GM12891 (cell line): Measurements from ENCODE around the gene ARHGEF16.

Experiments
- DNase-seq: peaks from one replicate; pipeline ENCODE4 v3.0.0; 2011; ENCODE audit warnings: low spot score; ENCODE audit not compliant: insufficient read length
- FAIRE-seq: peaks from 2 replicates; lab custom pipeline; 2011; peaks lifted over from hg19 to GRCh38; lab: Jason Lieb, UNC
- PAX5 ChIP-seq: IDR thresholded peaks from 2 replicates; pipeline ENCODE4 v1.6.1; 2011; ENCODE audit warnings: low read length, moderate library complexity, mild to moderate bottlenecking; ENCODE audit not compliant: insufficient read depth, severe bottlenecking
- POLR2A ChIP-seq: IDR thresholded peaks from 2 replicates; pipeline ENCODE4 v1.6.1; 2011; ENCODE audit warnings: low read depth, low read length, control low read depth
- POLR2AphosphoS5 ChIP-seq: IDR thresholded peaks from 2 replicates; pipeline ENCODE4 v1.6.1; 2011; ENCODE audit warnings: low read depth, low read length, control low read depth
- POU2F2 ChIP-seq: IDR thresholded peaks from 2 replicates; pipeline ENCODE4 v1.6.1; 2011; ENCODE audit warnings: low read depth, mild to moderate bottlenecking, control low read depth, low read length, moderate library complexity
- SPI1 ChIP-seq: IDR thresholded peaks from 2 replicates; pipeline ENCODE4 v1.6.1; 2011; ENCODE audit warnings: low read depth, low read length, control low read depth
- TAF1 ChIP-seq: IDR thresholded peaks from 2 replicates; pipeline ENCODE4 v1.6.1; 2011; ENCODE audit warnings: low read depth, low read length, control low read depth

Gene ARHGEF16

DNA sequence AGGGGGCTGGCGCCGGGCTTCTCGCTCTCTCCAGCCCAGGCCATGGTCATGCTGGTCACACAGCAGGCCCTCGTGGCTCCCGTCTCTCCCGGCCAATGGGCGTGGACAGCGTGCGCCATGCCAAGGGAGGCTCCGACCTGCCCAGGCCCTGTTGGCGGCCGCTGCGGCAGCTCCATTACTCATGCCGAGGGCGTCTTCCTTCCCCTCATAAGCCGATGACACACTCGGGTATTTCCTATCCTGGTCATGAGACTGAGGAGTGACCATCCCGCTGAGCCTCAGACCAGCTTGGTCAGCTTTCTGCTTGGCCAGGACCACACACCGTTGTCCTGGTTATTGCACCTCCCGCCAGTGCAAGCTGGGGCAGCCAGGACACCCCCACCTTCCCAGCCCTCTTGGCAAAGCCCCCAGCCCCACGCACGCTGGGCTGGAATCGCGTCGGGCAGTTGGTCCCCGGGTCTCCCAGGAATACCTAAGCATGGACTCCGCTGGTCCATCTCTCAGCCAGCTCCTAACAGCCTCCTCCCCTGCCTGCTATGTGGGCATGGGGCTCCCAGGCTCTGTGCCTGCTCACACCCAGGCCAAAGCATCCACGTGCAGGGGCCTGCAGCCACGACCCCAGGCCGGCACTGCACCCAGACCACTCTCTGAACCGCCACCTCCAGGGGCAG, 49.8 kb downstream of the ARHGEF16 start:
- FAIRE-seq (no peak), DNase-seq (no peak)
- no peak for TF ChIP-seq SPI1
- no peak for TF ChIP-seq POLR2A
- no peak for TF ChIP-seq POU2F2
- no peak for TF ChIP-seq POLR2AphosphoS5
- TF ChIP-seq PAX5, result no peak
- no peak for TF ChIP-seq TAF1

DNA sequence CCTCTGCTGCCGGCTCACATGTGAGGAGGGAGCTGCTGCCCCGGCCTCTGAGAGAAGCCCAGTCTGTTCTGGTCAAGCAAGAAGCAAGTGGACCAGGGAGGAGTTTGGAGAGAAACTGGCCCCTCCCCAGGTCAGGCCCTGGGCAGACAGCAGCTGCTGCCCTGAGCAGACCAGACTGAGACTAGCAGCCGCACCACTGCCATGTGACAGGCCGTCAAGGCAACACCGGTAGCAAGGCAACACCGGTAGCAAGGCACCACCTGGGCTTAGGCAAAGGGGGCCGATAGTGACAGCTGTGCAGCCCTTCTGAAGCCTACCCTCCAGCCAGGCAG, 50.3 kb downstream of the ARHGEF16 start:
- no peak for FAIRE-seq
- DNase-seq, result no peak
- TF ChIP-seq PAX5, result no peak
- no peak for TF ChIP-seq POU2F2
- TF ChIP-seq SPI1, result no peak
- TF ChIP-seq TAF1, result no peak
- no peak for TF ChIP-seq POLR2A
- TF ChIP-seq POLR2AphosphoS5, result no peak

DNA sequence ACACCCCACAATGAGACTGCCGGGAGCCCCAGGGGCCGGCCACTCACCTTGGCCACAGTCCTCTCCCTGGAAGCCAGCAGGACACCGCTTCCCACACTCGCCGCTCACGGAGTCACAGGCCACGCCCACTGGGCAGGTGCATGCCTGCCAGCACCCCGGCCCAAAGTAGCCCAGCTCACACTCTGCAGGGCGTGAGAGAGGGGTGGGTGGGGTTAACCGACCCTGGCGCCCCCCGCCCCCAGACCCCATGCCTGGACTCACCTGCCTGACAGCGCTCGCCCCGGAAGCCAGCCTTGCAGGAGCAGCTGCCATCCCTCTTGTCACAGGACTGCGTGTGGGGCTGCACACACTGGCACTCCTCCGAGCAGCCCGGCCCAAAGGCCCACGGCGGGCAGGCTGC, 50.7 kb downstream of the ARHGEF16 start:
- no peak for FAIRE-seq
- no peak for DNase-seq
- no peak for TF ChIP-seq TAF1
- no peak for TF ChIP-seq PAX5
- TF ChIP-seq POLR2A, result no peak
- no peak for TF ChIP-seq SPI1
- no peak for TF ChIP-seq POU2F2
- no peak for TF ChIP-seq POLR2AphosphoS5

DNA sequence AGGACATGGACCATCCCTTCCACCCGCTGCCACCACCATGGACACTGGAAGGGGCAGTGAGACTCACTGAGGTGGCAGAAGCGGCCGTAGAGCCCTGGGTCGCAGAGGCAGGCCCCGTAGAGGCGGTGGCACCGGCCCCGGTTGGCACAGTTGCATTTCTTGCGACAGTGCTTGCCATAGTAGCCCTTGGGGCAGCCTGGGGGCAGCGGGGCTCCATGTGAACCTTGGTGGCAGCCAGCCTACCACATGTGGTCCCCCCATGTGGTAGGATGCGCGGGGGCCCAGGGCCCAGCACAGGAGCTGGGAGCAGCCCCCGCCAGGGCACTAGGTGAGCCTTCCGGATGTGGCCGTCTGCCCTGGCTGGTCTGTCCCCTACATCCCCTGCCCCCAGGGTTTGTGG, 51.6 kb downstream of the ARHGEF16 start:
- FAIRE-seq, result no peak

DNA sequence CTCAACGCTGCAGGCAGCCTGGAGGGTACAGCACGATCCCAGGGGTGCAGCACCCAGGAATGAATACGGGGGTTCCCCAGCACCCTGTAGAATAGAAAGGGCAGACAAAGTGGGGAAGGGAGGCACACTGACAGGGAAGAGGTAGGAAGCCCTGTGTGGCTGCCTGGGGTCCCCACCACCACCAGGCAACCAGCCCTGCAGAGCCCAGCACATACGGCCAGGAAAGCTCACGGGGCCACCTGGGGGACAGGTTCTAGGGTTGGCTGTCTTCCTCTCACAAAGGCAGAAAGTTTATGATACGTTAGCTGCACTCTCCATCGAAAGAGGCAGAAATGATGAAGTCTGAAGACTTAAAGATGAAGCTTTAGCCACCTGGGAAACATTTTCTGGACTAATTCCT, 52.5 kb downstream of the ARHGEF16 start:
- FAIRE-seq (no peak), DNase-seq (no peak)
- TF ChIP-seq SPI1, result no peak
- no peak for TF ChIP-seq POLR2A
- no peak for TF ChIP-seq POLR2AphosphoS5
- TF ChIP-seq POU2F2, result no peak
- TF ChIP-seq PAX5, result no peak
- no peak for TF ChIP-seq TAF1

More for the DNA sequence above, 51.6 kb downstream of the ARHGEF16 start:
- no peak for TF ChIP-seq POLR2AphosphoS5
- no peak for TF ChIP-seq POU2F2
- TF ChIP-seq TAF1, result no peak
- TF ChIP-seq PAX5, result no peak
- no peak for TF ChIP-seq SPI1
- TF ChIP-seq POLR2A, result no peak
- DNase-seq, result no peak

DNA sequence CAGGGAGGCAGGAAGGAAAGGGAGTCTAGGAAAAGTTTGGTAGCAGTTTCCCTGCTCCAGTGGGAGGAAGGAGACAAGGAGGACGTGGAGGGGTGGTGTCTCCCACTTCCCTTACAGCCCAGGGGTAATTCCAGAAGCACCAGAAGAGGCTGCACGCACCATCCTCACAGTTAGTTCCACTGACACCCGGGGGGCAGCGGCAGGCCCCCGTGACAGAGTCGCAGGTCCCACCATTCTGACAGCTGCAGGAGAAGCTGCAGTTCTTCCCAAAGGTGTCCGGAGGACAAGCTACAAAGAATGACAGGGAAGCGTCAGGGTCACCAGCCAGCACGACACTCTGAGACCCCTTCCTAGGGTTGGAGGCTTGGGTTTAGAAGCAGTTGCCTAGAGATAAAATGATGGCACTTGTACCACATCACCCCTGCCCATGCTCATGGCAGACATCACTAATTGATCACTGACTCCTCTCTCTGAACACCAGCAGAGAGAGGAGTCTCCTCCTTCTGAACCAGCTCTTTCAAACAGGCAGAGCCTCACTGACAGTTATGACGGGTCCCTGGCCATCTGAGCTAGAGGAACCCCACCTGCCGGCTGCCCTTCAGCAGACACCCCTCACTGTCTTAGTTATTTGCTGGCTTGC, 53.3 kb downstream of the ARHGEF16 start:
- DNase-seq (no peak), FAIRE-seq (no peak)
- TF ChIP-seq SPI1, result no peak

DNA sequence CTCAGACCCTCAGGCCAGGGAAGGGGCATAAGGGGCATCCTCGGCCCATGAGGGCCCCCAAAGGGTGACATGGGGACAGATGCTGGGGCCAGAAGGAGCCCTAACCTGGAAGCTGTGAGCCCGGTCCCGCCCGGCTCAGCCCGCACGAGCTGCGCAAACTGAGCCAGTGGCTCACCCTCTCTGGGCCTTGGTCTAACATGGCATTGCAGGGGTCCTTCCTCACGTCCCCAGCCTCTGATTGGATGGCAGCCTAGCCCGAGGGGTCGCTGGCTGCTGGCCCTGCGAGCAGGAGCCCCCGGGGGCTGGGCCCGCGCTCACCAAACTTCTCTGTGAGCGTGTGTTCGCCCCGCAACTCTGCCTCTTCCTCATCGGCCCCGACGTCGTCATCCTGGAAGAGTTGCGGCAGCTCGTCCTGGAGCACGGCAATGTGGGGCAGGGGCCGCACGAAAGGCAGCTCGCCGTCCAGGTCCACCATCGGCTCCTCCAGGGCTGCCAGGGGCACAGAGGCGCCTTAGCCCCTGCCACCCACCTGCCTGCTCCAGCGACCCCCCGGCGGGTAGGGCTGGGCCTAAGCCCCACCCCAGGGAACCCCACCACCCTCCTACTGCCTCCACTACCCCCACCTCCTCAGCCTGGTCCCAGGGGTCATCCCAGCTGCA, 54.4 kb downstream of the ARHGEF16 start:
- FAIRE-seq (no peak), DNase-seq (no peak)
- TF ChIP-seq SPI1 (no peak), POU2F2 (no peak), POLR2A (no peak), POLR2AphosphoS5 (no peak), TAF1 (no peak), PAX5 (no peak)

DNA sequence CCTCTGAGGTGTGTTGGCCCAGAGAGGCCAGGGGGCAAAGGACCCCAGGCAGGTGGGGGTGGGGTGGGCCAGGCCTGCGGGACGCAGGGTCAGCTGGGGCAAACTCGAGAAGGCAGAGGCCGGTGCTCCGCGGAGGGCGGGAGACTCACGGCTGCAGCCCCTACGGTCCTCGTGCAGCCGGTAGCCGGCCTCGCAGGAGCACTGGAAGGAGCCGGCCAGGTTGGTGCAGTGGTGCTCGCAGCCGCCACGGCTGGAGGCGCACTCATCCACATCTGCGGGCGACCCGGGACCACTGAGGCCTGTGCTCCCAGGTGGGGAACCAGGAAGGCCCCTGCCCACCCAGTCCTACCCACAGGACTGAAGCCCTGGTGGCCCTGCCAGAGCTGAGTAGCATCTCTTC, 55.3 kb downstream of the ARHGEF16 start:
- FAIRE-seq, result no peak
- TF ChIP-seq TAF1 (no peak), POLR2A (no peak), POU2F2 (no peak), PAX5 (no peak), POLR2AphosphoS5 (no peak), SPI1 (no peak)

DNA sequence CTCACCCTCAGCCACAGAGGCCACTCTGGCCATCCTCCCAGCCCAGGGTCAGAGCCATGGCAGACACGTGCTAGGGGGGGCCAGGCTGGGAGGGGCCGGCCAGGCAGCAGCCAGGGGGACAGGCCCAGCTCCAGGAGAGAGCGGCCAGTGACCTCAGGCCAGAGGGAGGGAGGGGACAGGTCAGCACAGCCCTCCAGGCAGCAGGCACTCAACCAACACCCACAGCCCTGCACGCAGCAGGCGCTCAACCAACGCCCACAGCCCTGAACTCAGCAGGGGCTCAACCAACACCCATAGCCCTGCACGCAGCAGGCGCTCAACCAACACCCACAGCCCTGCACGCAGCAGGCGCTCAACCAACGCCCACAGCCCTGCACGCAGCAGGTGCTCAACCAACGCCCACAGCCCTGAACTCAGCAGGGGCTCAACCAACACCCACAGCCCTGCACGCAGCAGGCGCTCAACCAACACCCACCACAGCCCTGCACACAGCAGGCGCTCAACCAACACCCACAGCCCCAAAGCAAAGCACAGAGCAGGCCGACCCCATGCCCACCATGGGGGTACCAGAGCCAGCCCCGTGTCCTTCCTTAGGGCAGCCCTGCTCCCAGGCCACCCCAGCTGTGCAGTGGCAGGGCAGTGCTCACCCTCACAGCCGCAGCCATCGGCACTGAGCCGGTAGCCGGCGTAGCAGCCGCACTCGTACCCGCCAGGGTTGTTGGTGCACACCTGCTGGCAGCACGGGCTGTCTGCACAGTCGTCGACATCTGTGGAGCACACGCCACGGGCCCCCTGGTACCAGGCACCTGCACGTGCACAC, 55.9 kb downstream of the ARHGEF16 start:
- TF ChIP-seq SPI1 (no peak), POU2F2 (no peak), TAF1 (no peak), PAX5 (no peak), POLR2A (no peak), POLR2AphosphoS5 (no peak)
- FAIRE-seq (no peak), DNase-seq (no peak)

More for the DNA sequence above, 55.3 kb downstream of the ARHGEF16 start:
- DNase-seq, result no peak
